Neural crest cell (in vitro differentiated cells): ENCODE results near the gene FRRS1. TPM values are rescaled to one million over a fixed set of nuclear protein-coding genes. Genes with fewer than 3 reads are reported as not detected.
A peak's percentile ranks its signal among the peaks of the same experiment; 100 is the strongest.

Experiments used
- DNase-seq: peaks from one replicate; pipeline ENCODE4 v3.0.0; 2021; ENCODE audit warnings: low read depth, mixed read lengths, low spot score
- H3K27ac Mint-ChIP-seq: one replicate; pipeline ENCODE4 v1.8.0; 2021; ENCODE audit warnings: mild to moderate bottlenecking, mixed read lengths; ENCODE audit not compliant: unreplicated experiment
- H3K27me3 Mint-ChIP-seq: 2 replicates; pipeline ENCODE4 v1.8.0; 2021; ENCODE audit warnings: low read depth, mild to moderate bottlenecking, mixed read lengths
- H3K36me3 Mint-ChIP-seq: 2 replicates; pipeline ENCODE4 v1.8.0; 2021; ENCODE audit warnings: low read depth, mild to moderate bottlenecking, mixed read lengths
- H3K4me1 Mint-ChIP-seq: 2 replicates; pipeline ENCODE4 v1.8.0; 2021; ENCODE audit warnings: mixed read lengths
- H3K4me3 Mint-ChIP-seq: one replicate; pipeline ENCODE4 v1.8.0; 2021; ENCODE audit warnings: mild to moderate bottlenecking, mixed read lengths
- H3K9me3 Mint-ChIP-seq: 2 replicates; pipeline ENCODE4 v1.8.0; 2021; ENCODE audit warnings: mixed read lengths
- total RNA-seq: library from RNA; stranded (reverse); gene quantifications from 2 replicates; pipeline ENCODE4 v1.2.1, GENCODE V29; 2021
- TF ChIP-seq, protein P1 (sequence below): fragments of 200-600 bp; sonication (generic); conservative IDR thresholded peaks from 2 replicates; pipeline ENCODE4 v1.5.0; 2021; ENCODE audit warnings: antibody characterized with exemption, mild to moderate bottlenecking

FRRS1 gene
- total RNA-seq, 1 donor from 2014 or later = 8.2 TPM

DNA sequence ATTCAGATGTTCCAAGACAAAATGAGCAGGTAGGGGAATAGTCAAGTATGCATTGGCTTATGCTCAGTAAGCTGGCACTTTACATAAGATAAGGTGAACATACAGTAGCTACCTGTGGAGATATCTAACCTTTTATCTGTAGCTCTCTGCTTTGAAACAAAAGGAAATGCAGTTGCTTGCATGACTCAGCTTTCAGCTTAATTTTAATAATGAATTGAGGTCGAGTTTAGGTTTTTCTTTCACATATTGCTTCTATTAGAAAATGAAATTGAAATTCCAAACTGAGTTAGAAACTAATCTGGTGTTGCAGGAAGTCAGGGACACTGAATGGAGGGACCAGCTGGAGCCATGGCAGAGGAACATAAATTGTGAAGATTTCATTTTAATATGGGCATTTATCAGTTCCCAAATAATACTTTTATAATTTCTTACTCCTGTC, 8.3 kb downstream of the FRRS1 start:
- H3K27ac Mint-ChIP-seq = peak overlapping the region; percentile 60
- peaks cover 5% of the 10 kb centered on the region for H3K36me3 Mint-ChIP-seq
- peaks cover 30% of the 10 kb centered on the region for H3K4me1 Mint-ChIP-seq
- H3K9me3 Mint-ChIP-seq = no peaks in the 10 kb centered on the region
- DNase-seq = no peak
- H3K4me3 Mint-ChIP-seq = no peak overlapping the region
- no peaks in the 10 kb centered on the region for H3K27me3 Mint-ChIP-seq
- TF ChIP-seq, protein P1, sequence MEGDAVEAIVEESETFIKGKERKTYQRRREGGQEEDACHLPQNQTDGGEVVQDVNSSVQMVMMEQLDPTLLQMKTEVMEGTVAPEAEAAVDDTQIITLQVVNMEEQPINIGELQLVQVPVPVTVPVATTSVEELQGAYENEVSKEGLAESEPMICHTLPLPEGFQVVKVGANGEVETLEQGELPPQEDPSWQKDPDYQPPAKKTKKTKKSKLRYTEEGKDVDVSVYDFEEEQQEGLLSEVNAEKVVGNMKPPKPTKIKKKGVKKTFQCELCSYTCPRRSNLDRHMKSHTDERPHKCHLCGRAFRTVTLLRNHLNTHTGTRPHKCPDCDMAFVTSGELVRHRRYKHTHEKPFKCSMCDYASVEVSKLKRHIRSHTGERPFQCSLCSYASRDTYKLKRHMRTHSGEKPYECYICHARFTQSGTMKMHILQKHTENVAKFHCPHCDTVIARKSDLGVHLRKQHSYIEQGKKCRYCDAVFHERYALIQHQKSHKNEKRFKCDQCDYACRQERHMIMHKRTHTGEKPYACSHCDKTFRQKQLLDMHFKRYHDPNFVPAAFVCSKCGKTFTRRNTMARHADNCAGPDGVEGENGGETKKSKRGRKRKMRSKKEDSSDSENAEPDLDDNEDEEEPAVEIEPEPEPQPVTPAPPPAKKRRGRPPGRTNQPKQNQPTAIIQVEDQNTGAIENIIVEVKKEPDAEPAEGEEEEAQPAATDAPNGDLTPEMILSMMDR = no peak

DNA sequence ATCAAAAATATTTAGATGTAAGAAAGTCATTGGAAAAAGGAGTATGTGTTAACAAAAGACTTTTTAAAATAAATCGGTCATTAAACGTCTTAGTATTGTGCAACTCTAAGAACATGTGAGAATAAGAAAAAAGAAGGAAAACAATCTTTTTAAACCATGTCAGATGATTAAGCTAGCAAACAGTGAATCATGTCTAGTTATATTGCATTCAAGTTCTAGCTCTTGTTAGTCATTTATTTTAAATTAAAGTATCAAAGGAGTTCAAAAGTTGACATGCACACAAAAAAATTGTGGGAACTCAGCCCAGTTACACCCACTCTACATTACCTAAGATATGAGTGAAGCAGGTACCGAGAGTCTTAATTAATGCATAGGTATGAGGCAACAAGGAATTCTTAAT, 9.8 kb downstream of the FRRS1 start:
- TF ChIP-seq, protein P1 = no peak
- H3K27me3 Mint-ChIP-seq = no peaks in the 10 kb centered on the region
- peaks cover 9% of the 10 kb centered on the region for H3K36me3 Mint-ChIP-seq
- H3K27ac Mint-ChIP-seq = no peak overlapping the region
- no peak for DNase-seq
- H3K4me3 Mint-ChIP-seq = no peak overlapping the region
- peaks cover 17% of the 10 kb centered on the region for H3K4me1 Mint-ChIP-seq
- no peaks in the 10 kb centered on the region for H3K9me3 Mint-ChIP-seq

DNA sequence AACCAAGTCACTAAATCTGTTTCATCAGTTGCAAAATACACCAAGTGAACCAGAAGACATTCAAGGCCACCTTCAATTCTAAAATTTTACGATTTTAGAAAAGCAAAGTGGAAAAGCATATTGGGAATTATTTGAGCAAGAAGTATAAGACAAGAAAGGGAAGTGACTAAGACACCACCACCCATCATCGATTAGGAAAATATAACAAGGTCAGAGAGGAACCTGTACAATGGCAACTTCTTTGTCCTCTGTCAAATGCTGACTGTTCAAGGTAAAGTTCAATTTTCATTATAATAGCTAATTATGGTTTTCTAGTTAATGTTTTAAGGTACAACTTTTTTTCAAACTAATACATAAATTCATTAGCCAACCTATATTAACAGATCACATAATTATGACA, 10.8 kb downstream of the FRRS1 start:
- DNase-seq = no peak
- TF ChIP-seq, protein P1 = no peak
- Mint-ChIP-seq H3K4me1 (peaks cover 13% of the 10 kb centered on the region), H3K27ac (no peak overlapping the region), H3K9me3 (no peaks in the 10 kb centered on the region), H3K27me3 (no peaks in the 10 kb centered on the region), H3K36me3 (peaks cover 9% of the 10 kb centered on the region), H3K4me3 (no peak overlapping the region)

DNA sequence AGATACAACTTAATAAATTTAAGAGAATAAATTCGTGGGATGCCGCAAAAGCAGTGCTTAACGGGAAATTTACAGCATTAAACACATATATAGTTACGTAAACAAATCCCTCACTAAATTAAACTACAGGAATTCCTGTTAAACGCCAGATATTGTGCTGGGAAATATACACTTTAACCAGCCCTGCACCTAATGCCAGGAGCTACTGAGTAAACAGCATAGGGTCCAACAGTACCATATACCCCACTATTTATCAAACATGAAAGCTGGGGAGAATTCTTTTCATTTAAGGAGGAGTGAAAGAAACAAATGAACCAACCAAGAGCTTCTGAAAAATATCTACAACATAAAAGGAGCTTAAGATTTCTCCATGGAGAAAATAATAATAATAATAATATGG, 11.7 kb downstream of the FRRS1 start:
- no peaks in the 10 kb centered on the region for H3K27me3 Mint-ChIP-seq
- H3K4me1 Mint-ChIP-seq = peaks cover 13% of the 10 kb centered on the region
- no peak overlapping the region for H3K27ac Mint-ChIP-seq
- no peak for DNase-seq
- no peaks in the 10 kb centered on the region for H3K9me3 Mint-ChIP-seq
- TF ChIP-seq, protein P1 = no peak
- H3K36me3 Mint-ChIP-seq = peaks cover 12% of the 10 kb centered on the region
- H3K4me3 Mint-ChIP-seq = no peak overlapping the region

DNA sequence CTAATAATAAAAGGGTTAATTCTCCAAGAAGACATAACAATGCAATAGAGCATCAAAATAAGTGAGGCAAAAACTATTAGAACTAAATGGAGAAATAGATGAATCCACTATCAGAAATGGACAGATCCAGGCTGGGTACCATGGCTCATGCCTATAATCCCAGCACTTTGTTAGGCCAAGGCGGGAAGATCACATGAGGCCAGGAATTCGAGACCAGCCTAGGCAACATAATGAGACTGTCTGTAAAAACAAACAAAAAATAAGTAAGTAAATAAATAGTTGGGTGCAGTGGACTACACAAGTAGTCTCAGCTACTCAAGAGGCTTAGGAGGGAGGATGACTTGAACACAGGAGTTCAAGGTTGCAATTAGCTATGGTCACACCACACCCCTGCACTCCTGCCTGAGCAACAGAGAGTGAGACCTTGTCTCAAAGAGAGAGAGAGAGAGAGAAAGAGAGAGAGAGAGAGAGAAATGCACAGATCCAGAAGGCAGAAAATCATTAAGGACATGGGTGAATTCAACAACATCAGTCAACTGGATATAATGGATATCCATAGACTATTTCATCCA, 12.3 kb downstream of the FRRS1 start:
- Mint-ChIP-seq H3K36me3 (peaks cover 8% of the 10 kb centered on the region), H3K27ac (no peak overlapping the region), H3K9me3 (no peaks in the 10 kb centered on the region), H3K4me3 (no peak overlapping the region), H3K27me3 (no peaks in the 10 kb centered on the region), H3K4me1 (peaks cover 12% of the 10 kb centered on the region)
- no peak for DNase-seq
- TF ChIP-seq, protein P1 = no peak
